SHP77 treated with DMSO at 0.1 percent for 48 hours (cell line): Measurements from ENCODE around the gene MCEE.
"Not testable (repeated sequence)": the region's sequence is repeated elsewhere in the genome, so short reads cannot be mapped to it uniquely, and the experiment has no call there.

Source experiments
- DNase-seq: peaks from one replicate; lab custom pipeline; 2025; lab: John Stamatoyannopoulos, UW

Gene MCEE

GRCh38 chr2:71130152-71130904 lies at the start of gene MCEE, which contains the start of gene MPHOSPH10:
MCEE (minus strand) TSS chr2:71130229; CDS start chr2:71130219, 10 bp downstream.
MPHOSPH10 (plus strand) TSS chr2:71130634; CDS start chr2:71130666, 32 bp downstream.
- peak; percentile 62 for DNase-seq

GRCh38 chr2:71178836-71179235 lies 48.8 kb upstream of the MCEE start:
- DNase-seq: not testable (repeated sequence)

- DNase-seq: no peak
Measured at GRCh38 chr2:71174207-71174606, 44.2 kb upstream of the MCEE start.

- no peak for DNase-seq
Measured at GRCh38 chr2:71173096-71173495, 43.1 kb upstream of the MCEE start.

GRCh38 chr2:71166812-71167211 lies 36.8 kb upstream of the MCEE start:
- DNase-seq: no peak

- DNase-seq: no peak
Measured at GRCh38 chr2:71157124-71157793, 27.2 kb upstream of the MCEE start.

GRCh38 chr2:71156573-71156972 lies 26.5 kb upstream of the MCEE start:
- DNase-seq: no peak

GRCh38 chr2:71155846-71156245 lies 25.8 kb upstream of the MCEE start:
- DNase-seq: no peak

- no peak for DNase-seq
Measured at GRCh38 chr2:71154798-71155197, 24.8 kb upstream of the MCEE start.

GRCh38 chr2:71154279-71154678 lies 24.2 kb upstream of the MCEE start:
- no peak for DNase-seq

- DNase-seq: no peak
Measured at GRCh38 chr2:71153585-71154224, 23.7 kb upstream of the MCEE start.

- DNase-seq: no peak
Measured at GRCh38 chr2:71151620-71152019, 21.6 kb upstream of the MCEE start.

GRCh38 chr2:71150082-71150816 lies 20.2 kb upstream of the MCEE start:
- no peak for DNase-seq

- no peak for DNase-seq
Measured at GRCh38 chr2:71148506-71149063, 18.6 kb upstream of the MCEE start.

- no peak for DNase-seq
Measured at GRCh38 chr2:71143782-71144181, 13.8 kb upstream of the MCEE start.

GRCh38 chr2:71136174-71136573 lies 6.1 kb upstream of the MCEE start:
- no peak for DNase-seq

GRCh38 chr2:71133603-71134002 lies 3.6 kb upstream of the MCEE start:
- DNase-seq: no peak

GRCh38 chr2:71131387-71132166 lies 1.5 kb upstream of the MCEE start:
- DNase-seq: not testable (repeated sequence)

- no peak for DNase-seq
Measured at GRCh38 chr2:71130905-71131244, 846 bp upstream of the MCEE start.

GRCh38 chr2:71129902-71130151 lies 202 bp downstream of the MCEE start:
- DNase-seq: peak; percentile 57

- no peak for DNase-seq
Measured at GRCh38 chr2:71129114-71129901, 721 bp downstream of the MCEE start.
